GM19468 (cell line): ENCODE data around the gene CYB5A.

Experiments
- ATAC-seq: cut with Tn5 transposase; IDR thresholded peaks from one replicate; pipeline ENCODE4 v1.9.1; 2021; ENCODE audit warnings: mild to moderate bottlenecking, moderate library complexity, moderate number of reproducible peaks; ENCODE audit not compliant: unreplicated experiment; ENCODE audit errors: extremely low read depth

The CYB5A gene

GRCh38 chr18:74251297-74252038 lies 40.3 kb downstream of the CYB5A start:
- ATAC-seq: no peak

GRCh38 chr18:74250131-74250530 lies 41.6 kb downstream of the CYB5A start:
- no peak for ATAC-seq

DNA sequence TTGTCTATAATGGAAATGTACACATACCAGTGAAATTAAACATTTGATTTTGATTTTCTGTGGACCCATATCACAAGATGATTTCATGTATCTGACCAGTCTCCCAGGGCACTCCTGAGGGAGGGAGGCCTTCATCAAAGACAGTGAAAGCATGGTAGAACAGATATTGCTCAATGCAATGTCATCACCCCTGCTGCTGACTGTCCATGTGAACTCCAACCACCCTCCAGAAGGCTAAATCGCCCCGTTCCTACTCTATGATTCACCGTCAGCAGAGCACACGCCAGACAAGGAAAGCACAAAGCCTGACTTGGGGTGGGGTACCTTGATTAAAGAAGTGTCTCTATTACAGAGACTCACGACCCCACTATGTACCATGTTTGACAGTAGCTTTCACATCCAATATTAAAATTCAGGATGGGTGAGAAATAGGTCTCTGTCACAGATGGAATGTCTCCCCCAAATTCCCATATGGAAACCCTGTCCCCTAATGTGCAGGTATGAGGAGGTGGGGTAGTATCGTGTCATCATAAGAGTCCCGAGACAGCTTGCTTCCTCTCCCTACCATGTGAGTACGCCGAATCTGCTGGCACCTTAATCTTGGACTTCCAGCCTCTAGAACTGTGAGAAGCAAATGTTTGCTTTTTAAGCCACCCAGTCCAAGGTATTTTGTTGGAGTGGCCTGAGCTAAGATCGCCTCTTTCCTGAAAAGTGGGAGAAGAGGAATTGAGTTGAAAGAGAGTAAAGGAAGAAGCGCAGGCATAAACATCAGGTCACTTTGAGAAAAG lies 42.4 kb downstream of the CYB5A start:
- no peak for ATAC-seq

GRCh38 chr18:74248595-74248994 lies 43.2 kb downstream of the CYB5A start:
- no peak for ATAC-seq

GRCh38 chr18:74248189-74248588 lies 43.6 kb downstream of the CYB5A start:
- no peak for ATAC-seq

DNA sequence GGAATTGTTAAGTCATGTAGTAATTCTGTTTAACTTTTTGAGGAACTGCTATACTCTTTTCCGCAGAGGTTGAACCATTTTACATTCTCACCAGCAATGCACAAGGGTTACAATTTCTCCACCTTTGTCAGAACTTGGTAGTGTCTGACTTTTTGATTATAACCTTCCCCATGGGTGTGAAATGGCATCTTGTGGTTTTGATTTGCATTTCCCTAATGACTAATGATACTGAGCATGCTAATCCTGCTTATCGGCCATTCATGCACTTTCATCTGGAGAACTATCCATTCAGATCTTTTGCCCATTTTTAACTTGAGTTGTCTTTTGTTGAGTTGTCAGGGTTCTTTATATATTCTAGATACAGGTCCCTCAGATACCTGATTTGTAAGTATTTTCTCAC lies 47.2 kb downstream of the CYB5A start:
- no peak for ATAC-seq

DNA sequence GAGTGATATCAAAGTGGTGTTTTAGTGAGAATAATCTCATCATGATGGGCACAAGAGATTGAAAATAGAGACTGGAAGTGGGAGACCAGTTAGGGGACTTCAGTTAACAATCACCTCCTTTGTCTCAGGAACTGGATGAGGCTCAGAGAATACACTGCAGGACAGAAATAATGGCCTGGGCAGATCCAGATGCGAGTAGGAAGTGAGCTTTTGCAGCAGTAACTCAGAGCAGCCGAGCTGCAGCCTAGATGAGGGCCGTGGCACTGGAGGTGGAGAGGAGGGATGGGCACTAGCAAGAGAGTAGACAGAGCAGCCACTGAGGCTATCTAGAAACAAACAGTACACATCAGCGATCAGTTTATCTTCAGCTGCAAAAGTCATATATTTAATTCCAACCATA lies 48.6 kb downstream of the CYB5A start:
- ATAC-seq: no peak

DNA sequence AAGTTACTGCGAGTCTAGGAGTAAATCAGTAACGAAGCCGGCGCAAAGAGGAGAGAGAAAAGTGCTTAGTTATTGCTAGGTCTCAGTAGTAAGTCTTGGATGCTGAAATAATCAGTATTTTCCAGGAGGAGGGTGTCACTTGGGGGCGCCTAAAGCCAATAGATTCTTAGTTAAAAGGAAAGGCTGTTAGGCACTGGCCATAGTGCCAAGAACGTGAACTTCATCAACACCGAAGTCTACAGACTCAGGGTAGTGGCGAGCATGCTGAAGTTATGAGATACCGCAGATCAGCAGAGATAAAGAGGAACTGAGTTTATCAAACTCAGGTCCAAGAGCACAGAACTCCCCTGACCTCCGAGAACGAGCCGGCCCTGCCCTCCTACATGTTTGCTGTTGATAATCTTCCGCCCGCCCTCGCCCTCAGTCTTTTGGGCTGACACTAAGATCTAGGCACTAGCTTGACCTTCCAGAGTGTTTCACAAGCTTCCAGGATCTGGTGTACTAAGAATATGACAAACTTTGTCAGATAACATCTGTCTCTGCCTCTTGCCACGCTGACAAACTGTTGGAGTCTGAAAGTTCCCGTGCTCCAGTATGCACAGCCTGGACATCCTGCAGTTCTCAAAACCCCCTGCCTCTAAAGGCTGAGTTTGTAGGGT lies 49.2 kb downstream of the CYB5A start:
- no peak for ATAC-seq

- ATAC-seq: no peak
Measured at GRCh38 chr18:74241970-74242369, 49.8 kb downstream of the CYB5A start.

DNA sequence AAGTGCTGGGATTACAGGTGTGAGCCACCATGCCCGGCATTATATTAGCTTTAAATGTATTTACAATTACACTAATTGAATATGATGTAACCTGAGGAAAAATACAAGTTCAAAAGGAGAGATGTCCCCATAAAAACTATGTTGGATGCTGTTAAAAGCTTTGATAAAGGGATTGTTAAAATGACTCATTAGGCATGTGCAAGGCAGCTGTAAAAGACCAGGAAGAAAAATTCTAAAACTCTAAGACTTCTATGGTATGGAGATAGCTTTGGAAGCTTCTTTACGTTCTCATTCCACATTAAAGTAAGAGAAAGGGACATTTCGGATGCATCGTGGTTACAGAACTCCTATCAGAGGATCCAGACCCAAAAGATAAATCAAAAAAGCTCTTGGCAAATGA lies 50.3 kb downstream of the CYB5A start:
- no peak for ATAC-seq

- no peak for ATAC-seq
Measured at GRCh38 chr18:74239567-74239966, 52.2 kb downstream of the CYB5A start.

- ATAC-seq: no peak
Measured at GRCh38 chr18:74234326-74235171, 57.2 kb downstream of the CYB5A start.

DNA sequence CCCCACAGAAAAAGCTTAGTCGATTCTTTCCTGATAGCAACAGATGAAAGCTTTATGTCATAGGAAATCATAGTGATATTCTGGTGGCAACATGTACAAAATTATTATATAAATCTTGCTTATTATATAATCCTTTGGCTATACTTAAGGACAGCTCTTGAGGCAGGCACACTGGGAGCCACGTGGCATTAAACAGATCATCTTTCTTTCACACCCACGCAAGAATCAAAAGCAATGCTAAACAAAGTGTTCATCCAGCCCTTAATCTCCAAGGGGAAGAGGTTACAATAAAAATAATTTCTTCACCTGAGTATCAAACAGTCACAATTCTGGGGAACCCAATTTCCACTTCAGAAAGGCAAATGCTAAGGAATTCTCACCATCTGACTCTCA lies 57.8 kb downstream of the CYB5A start:
- no peak for ATAC-seq

- ATAC-seq: no peak
Measured at GRCh38 chr18:74230922-74231714, 60.6 kb downstream of the CYB5A start.

GRCh38 chr18:74229891-74230290 lies 61.9 kb downstream of the CYB5A start:
- ATAC-seq: no peak

DNA sequence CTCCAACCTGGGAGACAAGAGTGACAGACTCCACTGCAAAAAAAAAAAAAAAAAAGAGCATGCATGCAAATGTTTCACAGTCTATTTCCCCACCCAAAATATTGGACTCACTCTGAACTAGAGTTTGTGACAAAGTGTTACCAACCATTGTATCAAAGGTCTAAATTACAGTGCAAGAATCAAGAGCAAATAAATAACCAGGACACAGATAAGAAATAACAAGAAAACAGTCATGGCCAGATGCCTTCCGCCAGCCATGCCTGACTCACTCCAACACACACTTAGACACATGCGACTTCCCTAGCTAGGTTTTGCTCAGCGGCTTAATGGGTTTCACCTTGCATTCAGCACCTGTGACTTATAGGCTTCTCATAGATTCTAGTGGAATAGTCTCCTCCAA lies 62.8 kb downstream of the CYB5A start:
- no peak for ATAC-seq

DNA sequence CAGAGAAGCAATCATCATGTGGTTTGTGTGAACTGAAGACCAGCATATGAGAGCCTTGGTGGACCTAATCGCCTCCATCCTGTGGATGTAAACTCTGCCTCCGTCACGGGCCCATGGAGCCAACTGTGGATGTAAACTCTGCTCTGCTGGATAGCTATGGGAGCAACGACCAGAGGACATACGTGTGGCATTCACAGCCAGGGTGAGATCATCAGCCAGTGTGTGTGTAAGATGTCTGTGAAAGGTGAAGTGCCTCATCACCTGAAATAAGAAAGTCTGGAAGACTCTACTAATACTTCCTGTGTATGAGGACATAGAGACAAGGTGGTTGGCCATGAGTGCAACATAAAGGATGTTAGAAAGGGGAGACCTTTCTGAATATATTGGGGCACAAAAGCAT lies 63.5 kb downstream of the CYB5A start:
- no peak for ATAC-seq

DNA sequence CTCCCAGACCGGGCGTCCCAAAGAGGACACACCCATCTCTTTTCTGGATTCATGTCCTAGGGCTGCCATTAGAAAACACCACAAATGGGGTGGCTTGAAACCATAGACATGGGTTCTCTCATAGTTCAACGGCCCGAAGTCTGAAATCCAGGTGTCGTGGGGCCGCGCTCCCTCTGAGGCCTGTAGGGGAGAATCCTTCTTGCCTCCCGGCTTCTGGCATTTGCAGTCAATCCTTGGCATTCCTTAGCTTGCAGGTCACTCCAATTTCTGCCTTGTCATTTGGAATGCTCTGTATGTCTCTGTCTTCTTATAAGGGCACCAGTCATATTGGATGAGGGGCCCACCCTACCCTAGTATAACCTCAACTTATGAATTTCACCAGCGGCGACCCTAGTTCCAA lies 65.1 kb downstream of the CYB5A start:
- no peak for ATAC-seq

GRCh38 chr18:74226156-74226555 lies 65.6 kb downstream of the CYB5A start:
- no peak for ATAC-seq
